H1 (cell line): ENCODE measurements around the gene CHST13. TPM values are rescaled to one million over a fixed set of nuclear protein-coding genes. Genes with fewer than 3 reads are reported as not detected.

Experiments used
- CTCF ChIA-PET: fragments of 300-600 bp; sonication (Branson Sonifier 250); formaldehyde crosslinking; loops from one replicate; lab custom pipeline; 2021; ENCODE audit not compliant: partially characterized antibody; lab: Charles Lee
- POLR2A ChIA-PET: fragments of 300-600 bp; sonication (Branson Sonifier 250); formaldehyde crosslinking; loops from one replicate; lab custom pipeline; 2021; ENCODE audit warnings: inconsistent platforms; ENCODE audit not compliant: partially characterized antibody; lab: Charles Lee
- DNase-seq, 2 experiments: peaks; one replicate each; pipeline versions ENCODE4 v3.0.0 to v3.0.0-alpha.2; 2010 to 2022; ENCODE audit warnings: low spot score in 2 of 2, low read depth in 1 of 2, mixed read lengths in 1 of 2
- FAIRE-seq: peaks from 2 replicates; lab custom pipeline; 2011; peaks lifted over from hg19 to GRCh38; lab: Jason Lieb, UNC
- H2AFZ ChIP-seq: 2 replicates; pipeline ENCODE4 v1.8.1; 2012; ENCODE audit warnings: low read length, inconsistent platforms
- H2AK5ac ChIP-seq: 2 replicates; pipeline ENCODE4 v1.6.1; 2013; ENCODE audit warnings: low read depth, low read length
- H2BK120ac ChIP-seq: replicated peaks from 2 replicates; pipeline ENCODE3; 2013; ENCODE audit warnings: low read depth, low read length, inconsistent platforms
- H2BK12ac ChIP-seq: 2 replicates; pipeline ENCODE4 v1.6.1; 2013; ENCODE audit warnings: low read depth, low read length
- H2BK15ac ChIP-seq: 2 replicates; pipeline ENCODE4 v1.6.1; 2013; ENCODE audit warnings: low read length
- H2BK20ac ChIP-seq: 2 replicates; pipeline ENCODE4 v1.6.1; 2013; ENCODE audit warnings: low read length
- H2BK5ac ChIP-seq: 2 replicates; pipeline ENCODE4 v1.6.1; 2013; ENCODE audit warnings: low read depth, low read length
- H3K14ac ChIP-seq: 2 replicates; pipeline ENCODE4 v1.6.1; 2013; ENCODE audit warnings: inconsistent platforms; ENCODE audit not compliant: insufficient read length
- H3K18ac ChIP-seq: 2 replicates; pipeline ENCODE4 v1.6.1; 2013; ENCODE audit warnings: low read length; ENCODE audit errors: extremely low read depth
- H3K23ac ChIP-seq: 2 replicates; pipeline ENCODE4 v1.6.1; 2013; ENCODE audit warnings: inconsistent platforms; ENCODE audit not compliant: insufficient read length
- H3K23me2 ChIP-seq: 2 replicates; pipeline ENCODE4 v1.6.1; 2013; ENCODE audit warnings: low read depth, low read length
- H3K27ac ChIP-seq: 2 replicates; pipeline ENCODE4 v1.6.1; 2011; ENCODE audit warnings: low read depth, low read length, inconsistent platforms
- H3K27me3 ChIP-seq, 4 experiments: replicated peaks in 1 of 4; 1 replicate in 1 of 4; 2 replicates in 3 of 4; pipeline versions ENCODE4 v1.6.1 to v1.8.1; 2011 to 2013; ENCODE audit warnings: low read length in 3 of 4, mild to moderate bottlenecking in 3 of 4, inconsistent platforms in 2 of 4, mixed read lengths in 2 of 4, moderate library complexity in 1 of 4; ENCODE audit not compliant: control insufficient read depth in 3 of 4, insufficient read depth in 3 of 4; ENCODE audit errors: extremely low read depth in 1 of 4
- H3K36me3 ChIP-seq, 4 experiments: 2 replicates each; pipeline versions ENCODE4 v1.6.1 to v1.8.1; 2011 to 2013; ENCODE audit warnings: mild to moderate bottlenecking in 4 of 4, low read length in 3 of 4, moderate library complexity in 2 of 4, control low read depth in 1 of 4, inconsistent platforms in 1 of 4; ENCODE audit not compliant: insufficient read depth in 4 of 4, control insufficient read depth in 2 of 4
- H3K4ac ChIP-seq: replicated peaks from 2 replicates; pipeline ENCODE3; 2013; ENCODE audit warnings: low read length, low read depth, mixed read lengths, inconsistent platforms; ENCODE audit not compliant: insufficient read length
- H3K4me1 ChIP-seq, 4 experiments: replicated peaks in 1 of 4; 1 replicate in 1 of 4; 2 replicates in 3 of 4; pipeline versions ENCODE4 v1.6.1 to v1.8.1; 2011 to 2013; ENCODE audit warnings: low read length in 3 of 4, inconsistent platforms in 2 of 4, mixed read lengths in 1 of 4; ENCODE audit not compliant: insufficient read depth in 4 of 4, control insufficient read depth in 3 of 4
- H3K4me2 ChIP-seq, 2 experiments: 2 replicates each; pipeline versions ENCODE4 v1.6.1 to v1.8.1; 2011 to 2013; ENCODE audit warnings: low read depth in 2 of 2, low read length in 2 of 2, control low read depth in 1 of 2, inconsistent platforms in 1 of 2, mild to moderate bottlenecking in 1 of 2; ENCODE audit not compliant: insufficient read depth in 1 of 2
- H3K4me3 ChIP-seq, 4 experiments: fragments of 200-600, 300-600 bp in 1 of 4; sonication (generic), shearing (Covaris generic), sonication (Bioruptor Twin) in 1 of 4; 2 replicates each; pipeline versions ENCODE4 v1.5.1 to v1.8.1; 2011 to 2016; ENCODE audit warnings: low read length in 4 of 4, low read depth in 3 of 4, control low read depth in 2 of 4, inconsistent platforms in 2 of 4, mild to moderate bottlenecking in 2 of 4, mixed read lengths in 1 of 4, moderate library complexity in 1 of 4; ENCODE audit not compliant: insufficient read depth in 2 of 4; ENCODE audit errors: extremely low read depth in 1 of 4
- H3K56ac ChIP-seq: replicated peaks from 2 replicates; pipeline ENCODE3; 2013; ENCODE audit warnings: low read depth, mild to moderate bottlenecking, mixed read lengths, low read length, inconsistent platforms; ENCODE audit not compliant: insufficient read length
- H3K79me1 ChIP-seq: 2 replicates; pipeline ENCODE4 v1.6.1; 2013; ENCODE audit warnings: low read depth, low read length, control low read depth
- H3K79me2 ChIP-seq, 2 experiments: 2 replicates each; pipeline versions ENCODE4 v1.6.1 to v1.8.1; 2012 to 2013; ENCODE audit warnings: low read length in 2 of 2, mild to moderate bottlenecking in 2 of 2, inconsistent platforms in 1 of 2; ENCODE audit not compliant: insufficient read depth in 2 of 2, control insufficient read depth in 1 of 2
- H3K9ac ChIP-seq, 4 experiments: replicated peaks in 1 of 4; 1 replicate in 1 of 4; 2 replicates in 3 of 4; pipeline versions ENCODE4 v1.6.1 to v1.8.1; 2011 to 2013; ENCODE audit warnings: low read depth in 3 of 4, low read length in 3 of 4, control low read depth in 2 of 4, mild to moderate bottlenecking in 2 of 4, moderate library complexity in 2 of 4, inconsistent platforms in 1 of 4; ENCODE audit errors: extremely low read depth in 1 of 4
- H3K9me3 ChIP-seq, 2 experiments: 2 replicates each; pipeline versions ENCODE4 v1.6.1 to v1.8.1; 2012 to 2013; ENCODE audit warnings: mild to moderate bottlenecking in 2 of 2, moderate library complexity in 2 of 2, control low read depth in 1 of 2, inconsistent platforms in 1 of 2, low read depth in 1 of 2, low read length in 1 of 2, mixed read lengths in 1 of 2; ENCODE audit not compliant: insufficient read depth in 2 of 2
- H4K20me1 ChIP-seq, 2 experiments: replicated peaks in 1 of 2; 2 replicates each; pipeline versions ENCODE3 to v1.8.1; 2011 to 2013; ENCODE audit warnings: inconsistent platforms in 2 of 2, low read length in 2 of 2, mild to moderate bottlenecking in 1 of 2; ENCODE audit not compliant: insufficient read depth in 2 of 2, control insufficient read depth in 1 of 2
- H4K5ac ChIP-seq: 2 replicates; pipeline ENCODE4 v1.6.1; 2013; ENCODE audit warnings: low read length, low read depth, mixed read lengths, inconsistent platforms; ENCODE audit not compliant: insufficient read length
- H4K8ac ChIP-seq: 2 replicates; pipeline ENCODE4 v1.8.0; 2013; ENCODE audit warnings: mild to moderate bottlenecking, moderate library complexity, low read length, inconsistent platforms; ENCODE audit not compliant: insufficient read depth; ENCODE audit errors: extremely low read depth
- H4K91ac ChIP-seq: replicated peaks from 2 replicates; pipeline ENCODE3; 2013; ENCODE audit warnings: low read length, mixed read lengths, inconsistent platforms; ENCODE audit not compliant: insufficient read length
- CBX8 ChIP-seq: fragments of 300-800, 300-1000 bp; sonication (generic); IDR thresholded peaks from 2 replicates; pipeline ENCODE4 v1.7.1; 2016; ENCODE audit warnings: low read depth, low read length, borderline replicate concordance
- CHD1 ChIP-seq: IDR thresholded peaks from 2 replicates; pipeline ENCODE4 v1.6.1; 2012; ENCODE audit warnings: low read depth, low read length, improper control_type of control experiment
- EP300 ChIP-seq, 2 experiments: IDR thresholded peaks; 1 replicate in 1 of 2; 2 replicates in 1 of 2; pipeline ENCODE4 v1.6.1; 2011 to 2012; ENCODE audit warnings: low read depth in 2 of 2, low read length in 2 of 2, mild to moderate bottlenecking in 2 of 2, borderline replicate concordance in 1 of 2, inconsistent platforms in 1 of 2, moderate library complexity in 1 of 2
- HDAC2 ChIP-seq, 2 experiments: fragments of 300-600 bp in 1 of 2; sonication (generic) in 1 of 2; IDR thresholded peaks; 2 replicates each; pipeline ENCODE4 v1.6.1; 2011 to 2012; ENCODE audit warnings: low read depth in 2 of 2, low read length in 2 of 2, mild to moderate bottlenecking in 2 of 2, moderate library complexity in 2 of 2, borderline replicate concordance in 1 of 2, inconsistent platforms in 1 of 2
- JUN ChIP-seq: IDR thresholded peaks from 2 replicates; pipeline ENCODE4 v1.6.1; 2011; ENCODE audit warnings: low read depth, mild to moderate bottlenecking, improper control_type of control experiment, low read length
- KDM4A ChIP-seq: IDR thresholded peaks from one replicate; pipeline ENCODE4 v1.7.1; 2012; ENCODE audit warnings: low read depth, mild to moderate bottlenecking, moderate library complexity, low read length, inconsistent platforms; ENCODE audit not compliant: severe bottlenecking
- POLR2A ChIP-seq, 2 experiments: IDR thresholded peaks; 1 replicate in 1 of 2; 2 replicates in 1 of 2; pipeline ENCODE4 v1.6.1; 2011; ENCODE audit warnings: low read depth in 2 of 2, low read length in 2 of 2, mild to moderate bottlenecking in 2 of 2; ENCODE audit errors: control extremely low read depth in 1 of 2
- RAD21 ChIP-seq, 2 experiments: IDR thresholded peaks in 1 of 2; conservative IDR thresholded peaks in 1 of 2; 2 replicates each; pipeline ENCODE4 v1.6.1; 2011; ENCODE audit warnings: low read depth in 2 of 2, low read length in 2 of 2, improper control_type of control experiment in 1 of 2, inconsistent platforms in 1 of 2, mild to moderate bottlenecking in 1 of 2, moderate library complexity in 1 of 2
- RBBP5 ChIP-seq: IDR thresholded peaks from 2 replicates; pipeline ENCODE4 v1.7.1; 2012; ENCODE audit warnings: low read depth, mild to moderate bottlenecking, inconsistent platforms, low read length, moderate library complexity, borderline replicate concordance
- SAP30 ChIP-seq: fragments of 300-600 bp; sonication (generic); IDR thresholded peaks from 2 replicates; pipeline ENCODE4 v1.7.1; 2012; ENCODE audit warnings: low read length, moderate library complexity, mild to moderate bottlenecking, inconsistent platforms; ENCODE audit not compliant: insufficient read depth, insufficient replicate concordance
- SIRT6 ChIP-seq: IDR thresholded peaks from one replicate; pipeline ENCODE4 v1.7.1; 2012; ENCODE audit warnings: low read length, inconsistent platforms
- SUZ12 ChIP-seq: fragments of 200-600 bp; sonication (generic); IDR thresholded peaks from 2 replicates; pipeline ENCODE4 v1.6.1; 2012; ENCODE audit warnings: mild to moderate bottlenecking, inconsistent platforms, low read length, moderate library complexity, mixed read lengths
- TEAD4 ChIP-seq: IDR thresholded peaks from 2 replicates; pipeline ENCODE4 v1.6.1; 2012; ENCODE audit warnings: low read depth, low read length, inconsistent platforms, mixed read lengths
- WGBS, 2 experiments: shearing (Covaris generic) in 1 of 2; methylation state at CpG; one replicate each; pipeline versions ENCODE4 v1.1.6 to v1.1.7; 2013 to 2015; ENCODE audit warnings: low lambda C conversion rate in 2 of 2, mixed read lengths in 2 of 2, inconsistent platforms in 1 of 2, low coverage in 1 of 2, missing lambda C conversion rate in 1 of 2; ENCODE audit not compliant: insufficient replicate concordance in 2 of 2, insufficient coverage in 1 of 2, insufficient read length in 1 of 2; ENCODE audit errors: extremely low coverage in 1 of 2, missing lambda C conversion rate in 1 of 2; 5-methylcytosine and 5-hydroxymethylcytosine counted together
- polyA plus RNA-seq, 7 experiments: library from polyadenylated mRNA; depleted of rRNA in 3 of 7; stranded (reverse) in 5 of 7; unstranded in 2 of 7; fragments of >200 nt in 5 of 7; fragments of 200-250 nt in 2 of 7; gene quantifications; 1 replicate in 5 of 7; 2 replicates in 1 of 7; 4 replicates in 1 of 7; pipeline versions ENCODE4 v1.2.1 to v1.2.3, GENCODE V29; 2011 to 2013; ENCODE audit warnings: missing spikeins in 2 of 7, mixed read lengths in 2 of 7
- total RNA-seq: library from RNA; stranded (reverse); fragmentation: NEBNext Ultra II Directional; extraction: Animal tissue kit (Norgen Biotek cat#: 25700); gene quantifications from 2 replicates; pipeline ENCODE4 v1.2.1, GENCODE V29; 2021

CHST13 gene
- total and polyA plus RNA-seq, 2 of the 8 experiments (the other 6 are each of a cell fraction or from before 2014, with no cell fraction given), result 5.4 to 11.7 TPM

DNA sequence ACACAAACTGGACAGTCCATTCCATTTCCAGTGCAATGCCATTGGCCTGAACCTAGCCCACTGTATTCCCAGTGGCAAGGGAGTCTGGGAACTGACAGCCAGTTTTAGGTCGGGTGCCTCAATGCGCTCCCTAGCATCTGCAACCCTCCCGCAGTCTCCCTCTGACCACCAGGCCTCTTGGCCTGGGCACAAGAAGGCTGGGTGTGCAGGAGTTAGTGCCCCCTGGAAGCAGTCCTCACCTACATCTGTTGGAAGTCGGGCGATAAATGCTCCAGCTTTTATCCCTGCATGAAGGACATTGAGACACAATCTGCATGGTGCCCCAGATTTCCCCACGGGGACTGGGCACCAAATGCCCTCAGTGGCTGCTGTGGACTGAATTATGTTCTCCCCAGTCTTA, 22.1 kb downstream of the CHST13 start:
- H2BK20ac ChIP-seq, result no peak overlapping the region; the same call in 1 of the 2 replicates
- no peak overlapping the region for H4K8ac ChIP-seq
- no peak overlapping the region for H2AFZ ChIP-seq
- no peak overlapping the region for H2BK15ac ChIP-seq
- H4K5ac ChIP-seq, result no peak overlapping the region
- H3K36me3 ChIP-seq, result no peaks in the 10 kb centered on the region; a peak in 1 of 8 replicates
- no peak overlapping the region for H3K4me2 ChIP-seq
- peaks cover 3% of the 10 kb centered on the region; the same call in 1 of the 2 replicates for H3K23me2 ChIP-seq
- no peak overlapping the region for H2BK5ac ChIP-seq
- no peak for FAIRE-seq
- POLR2A ChIA-PET, result interaction anchor here (0.8 kb wide), 1 partner anchor 24 kb away, joined by 3 read pairs; no protein-coding TSS in a partner anchor
- H4K20me1 ChIP-seq, result no peaks in the 10 kb centered on the region
- H3K23ac ChIP-seq, result no peak overlapping the region
- CTCF ChIA-PET, result interaction anchor here (0.6 to 1.5 kb wide), 3 partner anchors 8 to 133 kb away, joined by 3 to 5 read pairs (median 3); no protein-coding TSS in a partner anchor
- no peaks in the 10 kb centered on the region for H3K79me1 ChIP-seq
- H3K9ac ChIP-seq, result no peak overlapping the region
- peak overlapping the region; percentile 20 for H4K91ac ChIP-seq
- 97% methylated on average over 6 of the region's 6 CpGs; no CpG with 5 or more reads in 1 of the 2 experiments for WGBS, 2 experiments
- H3K4me3 ChIP-seq, result no peak overlapping the region
- DNase-seq, result no peak
- H3K14ac ChIP-seq, result no peak overlapping the region
- H2BK120ac ChIP-seq, result no peak overlapping the region
- no peak overlapping the region for H3K56ac ChIP-seq
- no peaks in the 10 kb centered on the region for H3K79me2 ChIP-seq
- H3K18ac ChIP-seq, result no peak overlapping the region
- H2BK12ac ChIP-seq, result peak overlapping the region; percentile 23; the same call in 1 of the 2 replicates
- no peak overlapping the region for H2AK5ac ChIP-seq
- no peaks in the 10 kb centered on the region for H3K9me3 ChIP-seq
- H3K27ac ChIP-seq, result no peak overlapping the region
- H3K27me3 ChIP-seq, result peaks cover 0 to 5% (median 2%) of the 10 kb centered on the region in 4 experiments; a peak in 1 of 7 replicates
- H3K4me1 ChIP-seq, result peaks cover 0 to 20% (median 10%) of the 10 kb centered on the region in 4 experiments; a peak in 6 of 7 replicates
- no peak overlapping the region for H3K4ac ChIP-seq
- TF ChIP-seq EP300 (IDR thresholded peaks at IDR 0.05; ENCODE audit: borderline replicate concordance in 1 of 2, low read depth in 2 of 2, low read length in 2 of 2), result no peak
- TF ChIP-seq SUZ12, result no peak
- TF ChIP-seq CBX8, result no peak
- no peak for TF ChIP-seq RAD21 (IDR thresholded peaks at IDR 0.05 in 1 of 2, conservative IDR thresholded peaks at IDR 0.05 in 1 of 2; ENCODE audit: low read depth in 2 of 2, low read length in 2 of 2)
- no peak for TF ChIP-seq TEAD4
- no peak for TF ChIP-seq HDAC2 (IDR thresholded peaks at IDR 0.05; ENCODE audit: borderline replicate concordance in 1 of 2, low read depth in 2 of 2, low read length in 2 of 2)
- no peak for TF ChIP-seq SAP30
- no peak for TF ChIP-seq POLR2A (IDR thresholded peaks at IDR 0.05; ENCODE audit: control extremely low read depth in 1 of 2, low read depth in 2 of 2, low read length in 2 of 2)
- TF ChIP-seq SIRT6, result no peak
- TF ChIP-seq RBBP5, result no peak
- no peak for TF ChIP-seq KDM4A
- TF ChIP-seq JUN, result no peak
- no peak for TF ChIP-seq CHD1
